K562 (cell line): Measurements from ENCODE around the gene CSE1L. TPM values are rescaled to one million over a fixed set of nuclear protein-coding genes. Genes with fewer than 3 reads are reported as not detected.
A peak's percentile ranks its signal among the peaks of the same experiment; 100 is the strongest.

Experiments used
- ARID1B ChIP-seq: fragments of 450-650 bp; IDR thresholded peaks from 2 replicates; pipeline ENCODE4 v1.6.1; 2016; ENCODE audit warnings: antibody characterized with exemption, mild to moderate bottlenecking, inconsistent platforms
- CBFA2T3 ChIP-seq: fragments of 450-650 bp; IDR thresholded peaks from 2 replicates; pipeline ENCODE4 v1.6.1; 2017
- CTCFL ChIP-seq: IDR thresholded peaks from 2 replicates; pipeline ENCODE4 v1.6.1; 2011; ENCODE audit warnings: borderline replicate concordance, low read depth, mild to moderate bottlenecking, moderate library complexity, low read length; ENCODE audit not compliant: insufficient read depth, poor library complexity, severe bottlenecking
- RCOR1 ChIP-seq, 2 experiments: IDR thresholded peaks; 2 replicates each; pipeline ENCODE4 v1.6.1; 2012; ENCODE audit warnings: low read depth in 2 of 2, low read length in 2 of 2, borderline replicate concordance in 1 of 2, improper control_type of control experiment in 1 of 2
- STAT5A ChIP-seq: IDR thresholded peaks from 2 replicates; pipeline ENCODE4 v1.6.1; 2012; ENCODE audit warnings: low read length, inconsistent platforms, borderline replicate concordance
- ZBTB40 ChIP-seq, 2 experiments: fragments of 450-650 bp in 1 of 2; sonication (generic) in 1 of 2; formaldehyde crosslinking in 1 of 2; IDR thresholded peaks; 2 replicates each; pipeline versions ENCODE4 v1.7.1 to v1.9.0; 2016 to 2022; ENCODE audit warnings: inconsistent platforms in 1 of 2, mild to moderate bottlenecking in 1 of 2, missing genetic modification reagents in 1 of 2
- ZNF197 ChIP-seq: fragments of 200-800 bp; sonication (Bioruptor generic); IDR thresholded peaks from 2 replicates; pipeline ENCODE4 v1.6.1; 2016; ENCODE audit warnings: low read depth, missing genetic modification characterization, missing compliant biosample characterization
- polyA plus RNA-seq, 8 experiments: library from polyadenylated mRNA; depleted of rRNA in 4 of 8; stranded (reverse) in 5 of 8; unstranded in 3 of 8; fragments of >200 nt; fragmentation: Nextera tagmentation in 2 of 8; fragmentation: Illumina TruSeq in 1 of 8; extraction: Ambion mirVana in 2 of 8; extraction: Trizol in 1 of 8; gene quantifications; 2 replicates each; pipeline versions ENCODE4 v1.2.1 to v1.2.3, GENCODE V29; 2011 to 2014; ENCODE audit warnings: inconsistent platforms in 1 of 8, missing spikeins in 1 of 8
- total RNA-seq, 7 experiments: library from RNA; depleted of rRNA in 6 of 7; stranded (reverse); fragments of >200 nt in 6 of 7; fragmentation: Illumina TruSeq in 2 of 7; extraction: Trizol in 2 of 7; gene quantifications; 2 replicates each; pipeline versions ENCODE4 v1.2.1 to v1.2.3, GENCODE V29; 2011 to 2021; ENCODE audit warnings: low replicate concordance in 1 of 7

CSE1L gene
- total and polyA plus RNA-seq, 9 of the 15 experiments (the other 6 are each of a cell fraction or from before 2014, with no cell fraction given) = 138 to 280 (median 209) TPM

- peak; percentile 63 for TF ChIP-seq ZBTB40 (IDR thresholded peaks at IDR 0.05)
- no peak for TF ChIP-seq ZBTB40 (CRISPR knock-in tag; IDR thresholded peaks at IDR 0.05)
- TF ChIP-seq RCOR1 (IDR thresholded peaks at IDR 0.05; ENCODE audit: borderline replicate concordance in 1 of 2, low read depth in 2 of 2, low read length in 2 of 2) = 0 out of 4 replicates have a peak, but pooled peaks of 1 of the 2 experiments have one; percentile 45
- TF ChIP-seq CTCFL = no peak
- TF ChIP-seq CBFA2T3 = peak; percentile 64
- TF ChIP-seq ZNF197 = no peak
- TF ChIP-seq ARID1B = peak; percentile 51
- no peak for TF ChIP-seq STAT5A
Measured at GRCh38 chr20:49136817-49137571, 90.9 kb downstream of the CSE1L start (continued).
